ENCODE results near the gene FDX1.

FDX1 gene

GRCh38 chr11:110505528-110506284 lies 76.0 kb downstream of the FDX1 start:
- DNase-seq (ENCODE audit: low read depth in 2 of 3, low spot score in 2 of 3) = no peak

GRCh38 chr11:110507328-110507727 lies 77.6 kb downstream of the FDX1 start:
- no peak for DNase-seq (ENCODE audit: low read depth in 2 of 3, low spot score in 2 of 3)

GRCh38 chr11:110508786-110509185 lies 79.0 kb downstream of the FDX1 start:
- DNase-seq (ENCODE audit: low read depth in 2 of 3, low spot score in 2 of 3) = no peak

GRCh38 chr11:110509472-110509871 lies 79.7 kb downstream of the FDX1 start:
- no peak for DNase-seq (ENCODE audit: low read depth in 2 of 3, low spot score in 2 of 3)

- DNase-seq (ENCODE audit: low read depth in 2 of 3, low spot score in 2 of 3) = no peak
Measured at GRCh38 chr11:110512026-110512425, 82.3 kb downstream of the FDX1 start.

GRCh38 chr11:110513259-110513801 lies 83.6 kb downstream of the FDX1 start:
- no peak for DNase-seq (ENCODE audit: low read depth in 2 of 3, low spot score in 2 of 3)

- DNase-seq (ENCODE audit: low read depth in 2 of 3, low spot score in 2 of 3) = no peak
Measured at GRCh38 chr11:110513846-110514437, 84.2 kb downstream of the FDX1 start.
